HG03045 (cell line): ENCODE measurements around the gene PIGBOS1.
"Not testable (repeated sequence)": the region's sequence is repeated elsewhere in the genome, so short reads cannot be mapped to it uniquely, and the experiment has no call there.

Experiments used
- ATAC-seq: cut with Tn5 transposase; IDR thresholded peaks from one replicate; pipeline ENCODE4 v1.9.1; 2021; ENCODE audit warnings: mild to moderate bottlenecking, moderate library complexity; ENCODE audit not compliant: unreplicated experiment

The PIGBOS1 gene

GRCh38 chr15:55297315-55297714, 21.6 kb downstream of the PIGBOS1 start:
- ATAC-seq = no peak

GRCh38 chr15:55290528-55291057, 28.3 kb downstream of the PIGBOS1 start:
- ATAC-seq = peak; percentile 73

- peak; percentile 78 for ATAC-seq
Measured at GRCh38 chr15:55289746-55290527, 29.0 kb downstream of the PIGBOS1 start, which contains the start of gene RAB27A. TSS of gene RAB27A (minus strand) at chr15:55289813. CDS start at chr15:55234934, 54,879 bp downstream.

GRCh38 chr15:55289011-55289745, 29.7 kb downstream of the PIGBOS1 start:
- ATAC-seq = peak; percentile 38

GRCh38 chr15:55288006-55288717, 30.8 kb downstream of the PIGBOS1 start:
- no peak for ATAC-seq

GRCh38 chr15:55286442-55287189, 32.3 kb downstream of the PIGBOS1 start:
- not testable (repeated sequence) for ATAC-seq

- no peak for ATAC-seq
Measured at GRCh38 chr15:55284426-55284825, 34.5 kb downstream of the PIGBOS1 start.

- no peak for ATAC-seq
Measured at GRCh38 chr15:55283379-55284147, 35.4 kb downstream of the PIGBOS1 start.

GRCh38 chr15:55282284-55282833, 36.6 kb downstream of the PIGBOS1 start:
- no peak for ATAC-seq

GRCh38 chr15:55281517-55282228, 37.2 kb downstream of the PIGBOS1 start:
- ATAC-seq = no peak

GRCh38 chr15:55280589-55280988, 38.3 kb downstream of the PIGBOS1 start:
- not testable (repeated sequence) for ATAC-seq

GRCh38 chr15:55279746-55280351, 39.1 kb downstream of the PIGBOS1 start:
- peak; percentile 86 for ATAC-seq

GRCh38 chr15:55279100-55279745, 39.7 kb downstream of the PIGBOS1 start:
- ATAC-seq = no peak

- no peak for ATAC-seq
Measured at GRCh38 chr15:55277715-55278114, 41.2 kb downstream of the PIGBOS1 start.

- peak; percentile 42 for ATAC-seq
Measured at GRCh38 chr15:55277116-55277564, 41.8 kb downstream of the PIGBOS1 start.

GRCh38 chr15:55276324-55276723, 42.6 kb downstream of the PIGBOS1 start:
- ATAC-seq = no peak

GRCh38 chr15:55270291-55270690, 48.6 kb downstream of the PIGBOS1 start:
- ATAC-seq = no peak
